ENCODE data around the gene SSBP2. TPM values are rescaled to one million over a fixed set of nuclear protein-coding genes. Genes with fewer than 3 reads are reported as not detected.

The SSBP2 gene
- total RNA-seq, 1 experiment from 2014 or later, result 109 TPM

DNA sequence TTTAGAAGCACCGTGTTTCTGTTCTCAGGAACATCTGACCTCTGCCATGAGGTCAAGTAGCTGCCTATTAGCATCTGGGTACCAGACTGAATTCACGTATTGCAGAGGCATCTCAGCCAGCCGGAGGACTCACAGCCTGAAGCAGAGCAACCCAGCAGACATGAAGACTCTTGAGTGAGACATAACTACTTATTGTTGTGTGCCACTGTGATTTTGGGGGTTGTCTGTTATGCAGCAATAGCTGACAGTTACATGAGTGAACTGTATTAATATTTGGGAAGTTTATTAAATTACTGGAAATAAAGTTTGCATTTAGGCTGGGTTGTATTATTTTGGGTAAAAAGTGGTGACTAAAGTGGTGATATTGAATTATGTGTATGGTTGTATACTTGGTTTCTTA is 355.6 kb downstream of the SSBP2 start:
- DNase-seq (ENCODE audit: low spot score), result no peak

GRCh38 chr5:81393783-81394718 is 356.8 kb downstream of the SSBP2 start, which contains the start of gene ACOT12:
Gene ACOT12 (minus strand): TSS chr5:81394134. CDS start chr5:81394114, 20 bp downstream.
- no peak for DNase-seq (ENCODE audit: low spot score)

DNA sequence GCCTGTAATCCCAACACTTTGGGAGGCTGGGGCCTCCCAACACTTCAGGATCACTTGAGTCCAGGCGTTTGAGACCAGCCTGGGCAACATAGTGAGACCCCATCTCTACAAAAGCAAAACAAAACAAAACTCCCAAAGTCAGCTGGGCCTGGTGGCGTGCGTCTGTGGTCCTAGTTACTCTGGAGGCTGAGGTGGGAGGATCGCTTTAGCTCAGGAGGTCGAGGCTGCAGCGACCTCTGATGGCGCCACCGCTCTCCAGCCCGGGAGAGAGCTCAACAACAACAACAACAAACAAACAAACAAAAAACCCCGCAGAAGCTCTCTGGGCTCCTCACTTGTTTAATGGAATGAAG is 357.5 kb downstream of the SSBP2 start:
- no peak for DNase-seq (ENCODE audit: low spot score)

DNA sequence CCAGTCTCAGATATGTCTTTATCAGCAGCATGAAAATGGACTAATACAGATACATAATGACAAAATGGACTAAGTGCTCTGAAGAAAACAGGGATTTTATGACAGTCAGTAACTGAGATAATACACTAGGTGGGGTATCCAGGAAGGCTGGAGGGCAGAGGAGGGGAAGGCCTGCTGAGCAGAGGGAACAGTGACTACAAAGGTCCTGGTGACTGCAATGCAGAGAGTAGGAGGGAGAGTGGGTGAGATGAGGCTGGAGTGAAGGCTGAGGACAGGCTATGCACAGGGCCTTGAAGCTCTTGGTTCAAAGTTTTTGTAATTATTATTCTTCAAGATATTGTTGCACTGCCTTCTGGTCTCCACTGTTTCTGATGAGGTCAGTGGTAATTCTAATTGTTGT is 361.9 kb downstream of the SSBP2 start:
- DNase-seq (ENCODE audit: low spot score), result no peak

GRCh38 chr5:81388169-81388568 is 362.7 kb downstream of the SSBP2 start:
- no peak for DNase-seq (ENCODE audit: low spot score)

GRCh38 chr5:81383867-81384266 is 367.0 kb downstream of the SSBP2 start:
- no peak for DNase-seq (ENCODE audit: low spot score)

DNA sequence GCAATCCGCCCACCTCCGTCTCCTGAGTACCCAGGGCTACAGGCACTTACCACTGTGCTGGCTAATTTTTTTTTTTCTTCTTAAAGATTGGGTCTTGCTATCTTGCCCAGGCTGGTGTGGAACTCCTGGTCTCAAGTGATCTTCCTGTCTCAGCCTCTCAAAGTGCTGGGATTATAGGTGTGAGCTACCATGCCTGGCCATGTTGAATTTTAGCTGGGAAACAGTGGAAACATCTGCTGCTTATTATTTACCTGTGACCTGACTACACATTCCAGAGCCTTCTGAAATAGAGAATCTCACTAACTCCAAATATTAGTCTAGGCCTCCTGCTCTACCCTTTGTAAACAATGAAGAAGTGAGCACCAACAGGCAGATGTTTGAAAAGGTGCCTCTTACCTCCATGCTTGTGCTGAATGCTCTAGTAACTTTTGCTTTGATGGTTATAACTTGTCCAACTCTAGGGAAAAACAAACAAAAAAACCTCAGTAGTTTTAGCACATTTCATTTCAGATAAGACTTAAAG is 379.5 kb downstream of the SSBP2 start:
- no peak for DNase-seq (ENCODE audit: low spot score)

DNA sequence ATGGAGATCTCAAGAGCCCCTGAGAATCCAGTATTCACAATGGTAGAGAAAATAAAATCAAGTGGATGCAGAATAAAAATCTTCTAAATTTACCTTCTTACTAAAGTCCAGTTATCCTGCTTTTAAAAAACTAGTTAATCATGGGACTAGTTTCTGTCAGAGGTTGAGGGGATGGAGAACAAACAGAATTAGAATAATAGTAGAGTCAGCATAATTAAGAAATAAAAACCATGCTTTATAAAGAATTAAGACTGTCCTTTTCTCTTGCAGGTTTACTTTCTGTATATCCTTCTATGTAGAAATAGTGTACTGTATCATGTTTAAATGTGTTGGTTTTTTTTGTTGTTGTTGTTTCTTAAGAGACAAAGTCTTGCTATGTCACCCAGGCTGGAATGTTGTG is 380.0 kb downstream of the SSBP2 start:
- no peak for DNase-seq (ENCODE audit: low spot score)

- no peak for DNase-seq (ENCODE audit: low spot score)
Measured at GRCh38 chr5:81365541-81365940, 385.4 kb downstream of the SSBP2 start.

DNA sequence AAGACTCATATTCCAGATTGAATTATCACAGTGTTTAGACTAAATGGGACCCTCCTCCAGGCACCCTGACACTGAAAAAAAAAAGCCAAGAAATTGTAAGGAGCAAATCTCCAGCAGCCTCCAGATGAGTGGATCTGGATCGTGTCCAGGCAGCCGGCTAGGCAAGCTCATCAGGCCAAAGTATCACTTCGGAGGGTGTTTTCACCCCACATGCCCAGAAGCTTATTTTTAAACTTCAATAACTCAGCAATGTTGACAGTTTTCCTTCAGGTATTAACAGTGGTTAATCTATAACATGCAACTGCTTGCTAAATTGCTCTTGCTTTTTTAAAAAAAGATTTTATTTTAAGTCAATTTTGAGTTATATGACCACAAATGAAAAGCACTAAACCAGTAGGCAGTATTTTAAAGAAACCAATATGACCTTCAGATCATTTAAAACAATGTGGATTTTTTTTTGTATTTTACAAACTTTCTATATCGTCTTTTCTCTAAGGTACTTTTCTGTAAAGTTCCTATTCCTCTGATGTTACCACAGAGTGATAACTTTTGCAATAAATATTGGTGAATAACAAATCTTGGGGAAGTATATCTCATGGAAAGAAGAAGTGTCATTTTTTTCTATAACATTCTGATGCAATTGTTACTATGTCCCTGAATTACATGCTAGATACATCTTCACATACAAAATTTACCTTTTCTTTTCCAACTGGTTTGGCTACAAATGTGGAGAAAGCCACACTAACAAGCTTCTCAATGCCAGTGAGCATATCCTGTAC is 387.6 kb downstream of the SSBP2 start:
- DNase-seq (ENCODE audit: low spot score), result no peak

Other genes with a start within 250 kb of the SSBP2 start
- gene ATG10, start 220.9 kb upstream of the SSBP2 start, total RNA-seq (2014; rRNA removed; shearing (Covaris generic)), result 5.8 and 15.1 TPM in 2 replicates